MM.1S (cell line): ENCODE results near the gene KIRREL3.

ENCODE experiments used
- CTCF ChIP-seq: fragments of 300-600 bp; sonication (generic); IDR thresholded peaks from 2 replicates; pipeline ENCODE4 v1.5.1; 2016; ENCODE audit warnings: antibody characterized with exemption, low read length, mixed read lengths
- EZH2 ChIP-seq: fragments of 300-600 bp; sonication (generic); optimal IDR thresholded peaks from 2 replicates; pipeline ENCODE3; 2017; ENCODE audit warnings: low read depth, mild to moderate bottlenecking, antibody characterized with exemption, low read length, mixed read lengths

GRCh38 chr11:127042445-127042844 is 41.9 kb upstream of the KIRREL3 start:
- no peak for TF ChIP-seq EZH2
- no peak for TF ChIP-seq CTCF
